ENCODE data around the gene SPRED2.

GRCh38 chr2:65395621-65396347 is 36.6 kb downstream of the SPRED2 start:
- no peak for TF ChIP-seq CREB5 (CRISPR knock-in tag; IDR thresholded peaks at IDR 0.05; ENCODE audit: low read depth)
- TF ChIP-seq ZFP30 (CRISPR knock-in tag; IDR thresholded peaks at IDR 0.05) = no peak
- TF ChIP-seq TCF4 (CRISPR knock-in tag; IDR thresholded peaks at IDR 0.05; ENCODE audit: borderline replicate concordance) = no peak

Measured in SK-N-SH treated with all-trans-retinoic acid at 6 μM for 48 hours (cell line).